T-helper 2 cell treated with Interferon-gamma antibody and Interleukin-4, amounts not matched to agents 100 ng/mL and 5 ng/mL, for 36 hours (primary cell): Measurements from ENCODE around the gene ANKRD53. TPM values are rescaled to one million over a fixed set of nuclear protein-coding genes. Genes with fewer than 3 reads are reported as not detected.
"Not testable (repeated sequence)": the region's sequence is repeated elsewhere in the genome, so short reads cannot be mapped to it uniquely, and the experiment has no call there.

ENCODE experiments used
- intact Hi-C: fragments of 100-400 bp; cut with micrococcal nuclease; formaldehyde crosslinking; loops from one replicate; pipeline ENCODE4 v1.15.1; 2023
- total RNA-seq: library from RNA; stranded (reverse); gene quantifications from 2 replicates; pipeline ENCODE4 v1.2.3, GENCODE V29; 2022

Gene ANKRD53
- total RNA-seq, 1 donor from 2014 or later = not detected

GRCh38 chr2:70986499-70987189 is 8.2 kb downstream of the ANKRD53 start:
- intact Hi-C loops = no loop called here

- intact Hi-C loops = no loop called here
Observed at GRCh38 chr2:70987386-70987785, 9.0 kb downstream of the ANKRD53 start.

GRCh38 chr2:70988151-70988550 is 9.7 kb downstream of the ANKRD53 start:
- intact Hi-C loops = no loop called here

GRCh38 chr2:70988726-70989648 is 10.6 kb downstream of the ANKRD53 start:
- intact Hi-C loops = no loop called here

GRCh38 chr2:70990216-70990615 is 11.8 kb downstream of the ANKRD53 start:
- intact Hi-C loops = loop anchor here (5.0 kb wide), 1 partner anchor 43 kb away; no protein-coding TSS in a partner anchor

GRCh38 chr2:70991142-70991541 is 12.7 kb downstream of the ANKRD53 start:
- intact Hi-C loops = loop anchor here (5.0 kb wide), 1 partner anchor 44 kb away; no protein-coding TSS in a partner anchor

- intact Hi-C loops = loop anchor here (5.0 kb wide), 1 partner anchor 44 kb away; no protein-coding TSS in a partner anchor
Observed at GRCh38 chr2:70991742-70992141, 13.3 kb downstream of the ANKRD53 start.

GRCh38 chr2:70992945-70993853 is 14.8 kb downstream of the ANKRD53 start:
- intact Hi-C loops = loop anchor here (5.0 kb wide), 1 partner anchor 46 kb away; no protein-coding TSS in a partner anchor

GRCh38 chr2:70994009-70994698 is 15.7 kb downstream of the ANKRD53 start:
- intact Hi-C loops = loop anchor here (1.0 to 5.0 kb wide), 4 partner anchors 17 to 136 kb away; partner anchors contain the start of genes MCEE and MPHOSPH10

- intact Hi-C loops = loop anchor here (1.0 to 5.0 kb wide), 6 partner anchors 10 to 135 kb away; partner anchors contain the start of genes MCEE, MPHOSPH10 and NAGK
Observed at GRCh38 chr2:70994699-70995425, 16.4 kb downstream of the ANKRD53 start, which contains the start of gene TEX261. Gene TEX261 (minus strand): TSS chr2:70994873. CDS start chr2:70994757, 116 bp downstream.

- intact Hi-C loops = loop anchor here (1.0 to 2.0 kb wide), 4 partner anchors 10 to 73 kb away; partner anchors contain the start of gene NAGK
Observed at GRCh38 chr2:70995426-70995729, 16.9 kb downstream of the ANKRD53 start.

GRCh38 chr2:70998885-70999284 is 20.5 kb downstream of the ANKRD53 start:
- intact Hi-C loops = not testable (repeated sequence)

GRCh38 chr2:70999362-70999761 is 20.9 kb downstream of the ANKRD53 start:
- intact Hi-C loops = no loop called here

GRCh38 chr2:70999931-71000330 is 21.5 kb downstream of the ANKRD53 start:
- intact Hi-C loops = loop anchor here (2.0 kb wide), 1 partner anchor 15 kb away; no protein-coding TSS in a partner anchor

GRCh38 chr2:71000780-71001591 is 22.6 kb downstream of the ANKRD53 start:
- intact Hi-C loops = loop anchor here (2.0 kb wide), 1 partner anchor 16 kb away; no protein-coding TSS in a partner anchor

GRCh38 chr2:71001592-71001927 is 23.1 kb downstream of the ANKRD53 start:
- intact Hi-C loops = loop anchor here (2.0 kb wide), 1 partner anchor 17 kb away; no protein-coding TSS in a partner anchor

- intact Hi-C loops = loop anchor here (2.0 kb wide), 1 partner anchor 17 kb away; no protein-coding TSS in a partner anchor
Observed at GRCh38 chr2:71001981-71002570, 23.6 kb downstream of the ANKRD53 start.

GRCh38 chr2:71003396-71003795 is 25.0 kb downstream of the ANKRD53 start:
- intact Hi-C loops = no loop called here
